Measurements from ENCODE around the gene ATOSB. TPM values are rescaled to one million over a fixed set of nuclear protein-coding genes. Genes with fewer than 3 reads are reported as not detected.

Gene ATOSB
- total and polyA plus RNA-seq, 9 of the 15 experiments (the other 6 are each of a cell fraction or from before 2014, with no cell fraction given) = 0.45 to 8.0 (median 4.2) TPM

GRCh38 chr9:35115680-35116538, at the start of gene ATOSB (continued):
- TF ChIP-seq JUND (IDR thresholded peaks at IDR 0.05; ENCODE audit: borderline replicate concordance, low read depth, low read length) (peak; percentile 23; the same call in 1 of the 2 replicates), JUND (tag; IDR thresholded peaks at IDR 0.05; ENCODE audit: borderline replicate concordance, low read depth, low read length) (no peak), MNT (conservative IDR thresholded peaks at IDR 0.05) (peak; percentile 99), ZNF398 (CRISPR knock-in tag; IDR thresholded peaks at IDR 0.05) (no peak), RCOR1 (IDR thresholded peaks at IDR 0.05; ENCODE audit: borderline replicate concordance in 1 of 2, low read depth in 2 of 2, low read length in 2 of 2) (peak in 1 of 2 experiments; percentile 37; a peak in 1 of 4 replicates), EGR1 (conservative IDR thresholded peaks at IDR 0.05) (peak; percentile 80), MAZ (CRISPR knock-in tag; conservative IDR thresholded peaks at IDR 0.05 in 1 of 2, IDR thresholded peaks at IDR 0.05 in 1 of 2) (peak in 1 of 2 experiments; percentile 38; a peak in 2 of 4 replicates)
- TF ChIP-seq, protein P1, sequence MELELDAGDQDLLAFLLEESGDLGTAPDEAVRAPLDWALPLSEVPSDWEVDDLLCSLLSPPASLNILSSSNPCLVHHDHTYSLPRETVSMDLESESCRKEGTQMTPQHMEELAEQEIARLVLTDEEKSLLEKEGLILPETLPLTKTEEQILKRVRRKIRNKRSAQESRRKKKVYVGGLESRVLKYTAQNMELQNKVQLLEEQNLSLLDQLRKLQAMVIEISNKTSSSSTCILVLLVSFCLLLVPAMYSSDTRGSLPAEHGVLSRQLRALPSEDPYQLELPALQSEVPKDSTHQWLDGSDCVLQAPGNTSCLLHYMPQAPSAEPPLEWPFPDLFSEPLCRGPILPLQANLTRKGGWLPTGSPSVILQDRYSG (tag; conservative IDR thresholded peaks at IDR 0.05; ENCODE audit: low read depth) = no peak
- TF ChIP-seq, protein P2, sequence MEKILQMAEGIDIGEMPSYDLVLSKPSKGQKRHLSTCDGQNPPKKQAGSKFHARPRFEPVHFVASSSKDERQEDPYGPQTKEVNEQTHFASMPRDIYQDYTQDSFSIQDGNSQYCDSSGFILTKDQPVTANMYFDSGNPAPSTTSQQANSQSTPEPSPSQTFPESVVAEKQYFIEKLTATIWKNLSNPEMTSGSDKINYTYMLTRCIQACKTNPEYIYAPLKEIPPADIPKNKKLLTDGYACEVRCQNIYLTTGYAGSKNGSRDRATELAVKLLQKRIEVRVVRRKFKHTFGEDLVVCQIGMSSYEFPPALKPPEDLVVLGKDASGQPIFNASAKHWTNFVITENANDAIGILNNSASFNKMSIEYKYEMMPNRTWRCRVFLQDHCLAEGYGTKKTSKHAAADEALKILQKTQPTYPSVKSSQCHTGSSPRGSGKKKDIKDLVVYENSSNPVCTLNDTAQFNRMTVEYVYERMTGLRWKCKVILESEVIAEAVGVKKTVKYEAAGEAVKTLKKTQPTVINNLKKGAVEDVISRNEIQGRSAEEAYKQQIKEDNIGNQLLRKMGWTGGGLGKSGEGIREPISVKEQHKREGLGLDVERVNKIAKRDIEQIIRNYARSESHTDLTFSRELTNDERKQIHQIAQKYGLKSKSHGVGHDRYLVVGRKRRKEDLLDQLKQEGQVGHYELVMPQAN (IDR thresholded peaks at IDR 0.05; ENCODE audit: borderline replicate concordance) = peak; percentile 92; the same call in 1 of the 2 replicates
